Activated CD4-positive, alpha-beta memory T cell treated with anti-CD3 and anti-CD28 coated beads, Interleukin-2, amount 10 ng/mL, durations not matched to agents 7 days and 5 days (primary cell): ENCODE data around the gene ZBTB49. TPM values are rescaled to one million over a fixed set of nuclear protein-coding genes. Genes with fewer than 3 reads are reported as not detected.

Experiments
- CTCF ChIA-PET: fragments of 350-600 bp; sonication (Branson Sonifier 250); formaldehyde crosslinking; loops from one replicate; lab custom pipeline; 2021; ENCODE audit warnings: antibody characterized with exemption, inconsistent platforms; lab: Charles Lee
- POLR2A ChIA-PET: fragments of 350-600 bp; sonication (Branson Sonifier 250); formaldehyde crosslinking; loops from one replicate; lab custom pipeline; 2021; ENCODE audit warnings: antibody characterized with exemption; lab: Charles Lee
- DNase-seq: peaks from one replicate; pipeline ENCODE4 v3.0.0-alpha.2; 2020
- H3K27ac Mint-ChIP-seq: one replicate; pipeline ENCODE4 v1.8.0; 2021; ENCODE audit warnings: mild to moderate bottlenecking, mixed read lengths
- H3K27me3 Mint-ChIP-seq: one replicate; pipeline ENCODE4 v1.8.0; 2021; ENCODE audit warnings: mixed read lengths
- H3K36me3 Mint-ChIP-seq: one replicate; pipeline ENCODE4 v1.8.0; 2021; ENCODE audit warnings: low read depth, mixed read lengths
- H3K4me1 Mint-ChIP-seq: one replicate; pipeline ENCODE4 v1.8.0; 2021; ENCODE audit warnings: mixed read lengths
- H3K4me3 Mint-ChIP-seq: one replicate; pipeline ENCODE4 v1.8.0; 2021; ENCODE audit warnings: mild to moderate bottlenecking, mixed read lengths
- H3K9me3 Mint-ChIP-seq: one replicate; pipeline ENCODE4 v1.8.0; 2021; ENCODE audit warnings: mixed read lengths
- total RNA-seq, 2 experiments: library from RNA; stranded (reverse); gene quantifications; one replicate each; pipeline ENCODE4 v1.2.3, GENCODE V29; 2021

The ZBTB49 gene
- total RNA-seq, 2 experiments from 2014 or later = 6.6 to 7.4 TPM

DNA sequence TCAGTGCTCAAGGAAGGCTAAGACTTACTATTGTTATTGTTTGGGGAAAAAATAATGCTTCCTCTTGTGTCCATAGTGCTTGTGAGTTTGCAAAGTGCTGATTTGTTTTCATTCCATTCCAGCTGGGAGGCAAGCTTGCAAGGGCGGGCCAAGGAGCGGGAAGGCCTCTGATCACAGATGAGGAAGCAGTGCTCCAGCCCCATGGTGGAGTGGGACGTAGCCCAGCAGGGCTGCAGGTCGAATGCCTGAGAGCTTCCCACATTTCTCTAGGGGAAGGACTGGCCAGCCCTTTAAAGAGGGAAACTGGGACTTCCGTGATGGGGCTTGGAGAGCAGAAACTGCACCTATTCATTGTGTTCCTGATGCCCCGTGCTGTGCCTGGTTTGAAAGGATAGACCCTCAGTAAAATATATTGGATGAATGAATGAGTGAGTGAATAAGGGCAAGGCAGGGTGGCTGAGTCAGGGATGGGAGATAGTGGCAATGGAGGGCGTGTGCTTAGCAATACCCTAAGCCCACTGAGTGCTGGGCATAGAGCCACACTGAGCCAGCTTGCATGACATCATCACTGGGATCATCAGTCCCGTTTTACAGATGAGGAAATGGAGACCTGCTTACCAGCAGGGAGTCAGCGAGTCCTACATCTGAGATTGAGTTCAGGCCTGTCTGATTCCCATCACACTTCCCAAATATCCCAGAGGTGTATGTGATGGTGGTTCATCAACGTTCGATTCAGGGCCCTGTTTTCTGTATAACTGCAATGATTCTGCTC lies 78.9 kb downstream of the ZBTB49 start:
- no peak for DNase-seq
- no peaks in the 10 kb centered on the region for H3K4me1 Mint-ChIP-seq
- H3K27me3 Mint-ChIP-seq = no peaks in the 10 kb centered on the region
- peaks cover 9% of the 10 kb centered on the region for H3K9me3 Mint-ChIP-seq
- CTCF ChIA-PET = no interaction called here
- no peak overlapping the region for H3K27ac Mint-ChIP-seq
- no peak overlapping the region for H3K4me3 Mint-ChIP-seq
- POLR2A ChIA-PET = no interaction called here
- H3K36me3 Mint-ChIP-seq = peaks cover 3% of the 10 kb centered on the region

Other genes with a start within 250 kb of the ZBTB49 start
- not detected for gene OTOP1, start 63.3 kb upstream of the ZBTB49 start, total RNA-seq
- 10 to 100 TPM; 15.2 to 16.0 TPM for gene TMEM128, start 42.0 kb upstream of the ZBTB49 start, total RNA-seq
- gene LYAR, start 97 bp upstream of the ZBTB49 start, total RNA-seq = 10 to 100 TPM; 47.4 to 49.8 TPM
- 1 to 10 TPM; 7.0 to 7.7 TPM for gene NSG1, start 96.9 kb downstream of the ZBTB49 start, total RNA-seq